GM21423 (cell line): ENCODE data around the gene PJA2.
"Not testable (repeated sequence)": the region's sequence is repeated elsewhere in the genome, so short reads cannot be mapped to it uniquely, and the experiment has no call there.

Experiments
- ATAC-seq: cut with Tn5 transposase; IDR thresholded peaks from one replicate; pipeline ENCODE4 v1.9.1; 2021; ENCODE audit warnings: mild to moderate bottlenecking, moderate library complexity; ENCODE audit not compliant: unreplicated experiment

PJA2 gene

DNA sequence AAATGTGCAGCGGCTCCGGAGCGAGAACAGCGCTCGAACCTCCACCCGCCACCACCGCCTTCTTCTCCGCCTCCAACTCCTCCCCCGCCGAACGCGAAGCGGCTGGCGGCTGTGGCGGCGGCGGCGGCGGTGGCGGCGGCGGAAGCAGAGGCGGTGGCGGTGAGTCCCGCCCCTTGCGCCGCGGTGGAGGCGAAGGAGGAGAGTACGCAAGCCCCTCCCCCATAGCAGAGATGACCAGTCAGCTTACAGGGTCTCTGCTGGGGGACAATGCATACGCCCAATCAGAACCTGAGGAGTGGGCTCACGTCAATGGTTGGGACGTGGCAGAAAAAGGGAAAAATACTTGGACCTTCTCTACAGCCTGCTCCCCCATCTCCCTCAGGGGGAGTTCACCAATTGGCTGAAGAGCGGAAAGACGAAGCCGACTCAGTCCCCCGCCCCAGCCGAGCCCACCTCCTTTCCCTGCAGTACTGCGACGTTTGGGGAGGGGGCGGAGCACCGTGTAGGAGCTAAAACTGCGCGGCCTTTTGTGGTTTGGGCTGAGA is at the start of gene PJA2:
TSS of gene PJA2 (minus strand) at position 131 of the 545 bp plus-strand sequence. CDS start 26,541 bp downstream, outside the sequence.
- peak; percentile 81 for ATAC-seq

DNA sequence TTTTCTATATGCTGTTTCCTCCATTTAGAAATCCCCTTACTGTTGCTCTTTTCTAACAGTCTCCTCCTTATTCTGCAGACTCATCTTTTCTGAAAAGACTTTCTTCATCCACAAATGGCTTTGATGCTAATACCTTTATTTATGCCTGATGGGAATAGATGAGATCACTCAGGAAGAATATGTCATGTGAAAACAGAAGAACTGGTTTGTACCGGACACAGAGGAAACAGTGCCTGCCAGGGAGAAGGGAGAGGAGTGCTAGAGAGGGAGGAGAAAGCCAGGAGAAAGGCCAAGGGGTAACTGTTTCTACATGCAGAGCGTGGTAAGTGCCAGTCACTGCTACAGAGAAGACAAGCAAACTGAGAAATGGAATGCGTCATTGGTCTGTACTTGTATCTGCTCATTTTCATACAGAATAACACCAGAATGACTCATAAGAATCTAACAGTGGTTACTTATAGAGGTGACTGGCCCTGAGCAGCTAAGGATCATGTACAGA is 45.9 kb upstream of the PJA2 start:
- peak; percentile 100 for ATAC-seq

DNA sequence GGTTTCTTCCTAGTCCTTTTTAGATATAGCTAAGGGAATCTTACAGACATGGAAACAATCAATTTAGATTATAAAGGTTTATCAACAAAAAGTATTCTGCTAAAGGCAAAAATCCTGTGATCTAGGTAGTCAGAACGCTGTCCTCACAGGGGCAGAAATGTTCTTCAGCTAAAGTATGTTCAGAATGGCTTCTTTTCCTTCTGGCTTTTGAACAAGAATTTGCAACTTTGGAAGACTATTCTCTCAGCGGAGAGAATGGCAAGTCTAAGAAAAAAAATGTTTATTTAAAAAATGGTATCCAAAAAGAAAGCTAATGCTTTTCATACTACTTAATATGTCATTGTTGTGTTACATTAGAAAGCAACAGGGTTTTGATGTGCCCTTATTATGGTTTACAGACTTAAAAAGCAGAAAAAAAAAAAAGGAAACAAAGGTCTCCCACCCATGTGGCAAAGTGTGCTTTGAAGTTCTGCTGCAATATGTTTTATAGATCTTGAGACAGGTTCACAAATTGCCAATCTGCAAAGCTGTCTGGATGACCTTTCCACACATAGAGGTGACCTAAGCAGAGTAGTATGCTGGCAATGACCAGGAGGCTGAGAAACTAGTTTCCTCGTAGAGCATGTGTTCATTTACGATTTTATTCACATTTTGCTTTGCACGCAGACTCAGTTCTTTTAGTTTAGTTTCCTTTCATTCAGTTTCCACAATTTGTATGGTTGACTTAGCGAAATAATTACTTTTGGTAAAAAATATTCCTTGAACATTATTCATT is 45.1 kb upstream of the PJA2 start:
- ATAC-seq = no peak

DNA sequence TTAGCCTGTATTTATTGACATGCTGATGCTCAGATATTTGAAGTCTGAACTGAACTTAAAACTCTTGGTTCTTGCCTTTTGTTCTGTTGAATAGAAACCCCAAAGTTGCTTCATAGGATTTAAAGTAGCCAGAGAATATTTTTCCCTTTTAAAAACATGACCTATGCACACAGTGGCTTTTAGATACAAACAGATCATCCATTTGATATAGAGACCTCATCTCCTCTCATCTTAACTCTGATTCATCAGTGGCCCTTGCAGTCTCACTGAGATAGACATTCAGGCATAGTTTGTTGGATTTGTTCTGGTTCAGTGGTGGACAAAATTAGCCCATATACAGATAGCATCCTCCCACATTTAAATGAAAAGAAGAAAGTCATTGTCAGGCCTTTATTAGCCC is 43.5 kb upstream of the PJA2 start:
- no peak for ATAC-seq

DNA sequence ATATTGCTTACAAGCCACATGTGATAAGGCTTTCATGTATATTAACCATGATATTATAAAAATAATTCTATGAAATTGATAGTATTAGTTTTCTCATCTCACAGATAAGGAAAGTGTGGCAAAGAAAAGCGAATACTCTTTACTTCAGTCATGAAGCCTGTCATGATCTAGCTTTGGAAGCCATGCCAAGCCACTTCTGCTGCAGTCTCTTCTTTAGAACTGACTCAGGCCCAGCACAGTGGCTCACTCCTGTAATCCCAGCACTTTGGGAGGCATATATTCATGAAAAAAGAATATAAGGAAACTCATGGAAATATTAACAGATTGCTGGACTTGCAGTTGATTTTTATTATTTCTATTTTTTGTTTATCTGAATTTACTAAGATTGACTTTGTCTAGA is 42.9 kb upstream of the PJA2 start:
- no peak for ATAC-seq

DNA sequence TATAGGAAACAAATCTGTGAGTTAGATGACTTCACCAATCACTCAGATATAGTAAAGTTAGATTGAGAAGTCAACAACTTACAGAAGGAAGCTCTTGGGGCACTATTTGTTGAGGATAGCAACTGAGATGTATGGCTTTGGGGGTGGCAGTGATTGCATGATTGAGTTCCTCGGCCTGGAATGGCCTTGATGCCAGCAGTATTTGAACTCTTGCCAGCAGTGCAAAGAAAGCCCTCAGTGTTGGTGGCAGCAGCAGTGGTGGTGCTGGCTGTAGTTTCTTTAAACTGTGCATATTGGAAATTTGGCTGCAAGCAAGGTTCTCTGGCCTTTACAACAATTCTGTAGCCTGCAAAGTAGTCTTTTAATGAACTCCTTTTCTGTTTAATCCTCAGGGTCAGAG is 41.4 kb upstream of the PJA2 start:
- no peak for ATAC-seq

DNA sequence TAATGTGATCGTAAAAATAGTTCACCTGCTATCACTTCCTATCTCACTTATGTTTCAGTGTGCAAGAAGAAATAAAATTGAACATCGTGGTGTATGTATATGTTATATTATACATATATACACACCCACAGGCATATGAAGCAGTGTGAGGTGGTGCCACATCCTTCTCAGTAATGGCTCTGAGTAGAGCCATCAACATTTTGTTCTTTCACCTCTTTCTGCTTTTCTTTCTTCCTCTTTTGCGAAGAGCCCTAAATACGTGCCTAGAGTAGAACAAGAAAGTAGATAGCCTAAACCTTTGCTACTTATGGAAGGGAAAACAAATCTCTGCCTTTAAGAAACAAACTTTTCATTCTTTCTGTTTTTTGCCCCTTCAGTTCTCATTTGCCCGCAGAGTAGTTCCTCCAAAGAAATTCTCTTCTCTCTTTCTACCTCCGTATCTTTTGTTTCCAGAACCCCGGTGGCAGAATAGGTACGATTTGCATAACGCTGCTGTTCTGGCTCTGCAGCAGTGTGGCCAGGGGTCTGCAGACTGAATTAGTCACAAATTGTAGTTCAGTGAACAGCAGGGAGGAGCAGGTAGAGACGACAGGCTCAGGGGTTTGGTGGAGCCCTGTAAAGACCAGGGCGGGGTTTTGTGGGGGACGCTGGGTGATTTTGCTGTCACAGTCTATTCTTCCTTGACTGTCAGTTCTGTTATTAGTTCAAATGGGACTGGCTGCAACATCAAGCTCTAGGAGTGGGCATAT is 40.5 kb upstream of the PJA2 start:
- no peak for ATAC-seq

DNA sequence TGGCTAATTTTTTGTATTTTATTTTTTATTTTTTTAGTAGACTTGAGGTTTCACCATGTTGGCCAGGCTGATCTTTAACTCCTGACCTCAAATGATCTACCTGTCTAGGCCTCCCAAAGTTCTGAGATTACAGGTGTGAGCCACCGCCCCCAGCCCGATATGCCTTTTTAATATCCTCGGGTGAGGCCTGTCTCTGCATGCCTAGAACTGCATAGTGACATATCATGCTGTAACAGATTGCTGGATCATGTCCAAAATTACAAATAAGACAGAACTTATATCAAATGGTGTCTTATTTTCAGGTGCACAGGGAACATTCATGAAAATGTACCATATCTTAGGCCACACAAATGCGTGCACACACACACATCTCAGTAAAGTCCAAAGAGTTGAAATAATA is 39.1 kb upstream of the PJA2 start:
- no peak for ATAC-seq

DNA sequence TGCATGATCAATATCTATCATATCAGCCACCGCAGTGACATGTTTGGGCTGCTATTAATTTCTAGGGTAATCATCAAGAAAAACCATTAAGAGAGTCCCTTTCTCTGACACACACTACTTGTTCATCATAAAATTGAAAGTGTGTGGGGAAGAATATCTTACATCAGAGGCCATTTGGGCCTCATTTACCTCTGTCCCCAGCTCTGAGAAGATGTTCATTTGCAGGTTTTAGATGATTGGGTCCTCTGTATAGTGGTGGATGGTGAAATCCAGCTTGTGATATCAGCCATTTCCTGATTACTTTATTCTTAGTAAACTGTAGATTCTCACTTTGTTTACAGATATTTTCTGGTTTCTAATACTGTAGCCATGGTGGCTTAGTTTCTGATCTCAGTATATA is 29.8 kb upstream of the PJA2 start:
- ATAC-seq = no peak

DNA sequence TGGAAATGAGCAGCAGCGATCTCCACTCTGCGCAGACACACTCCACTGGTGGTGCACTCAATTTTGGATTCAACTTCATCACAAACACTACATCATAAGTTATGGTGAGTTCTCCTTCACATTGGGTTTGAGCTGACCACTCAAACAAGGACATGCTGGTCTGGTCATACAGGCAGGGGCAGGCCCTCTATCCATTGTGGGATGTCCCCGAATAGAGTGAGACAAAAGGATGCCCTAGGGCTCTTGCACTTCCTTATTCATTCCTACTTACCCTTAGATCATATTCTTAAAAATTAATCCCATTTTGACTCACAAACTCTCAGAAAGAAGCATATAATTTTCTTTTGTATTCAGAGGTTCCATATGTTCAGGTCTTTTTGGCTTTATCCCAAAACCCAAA is 16.3 kb upstream of the PJA2 start:
- no peak for ATAC-seq

- not testable (repeated sequence) for ATAC-seq
Measured at GRCh38 chr5:109425521-109425920, 15.7 kb upstream of the PJA2 start.

DNA sequence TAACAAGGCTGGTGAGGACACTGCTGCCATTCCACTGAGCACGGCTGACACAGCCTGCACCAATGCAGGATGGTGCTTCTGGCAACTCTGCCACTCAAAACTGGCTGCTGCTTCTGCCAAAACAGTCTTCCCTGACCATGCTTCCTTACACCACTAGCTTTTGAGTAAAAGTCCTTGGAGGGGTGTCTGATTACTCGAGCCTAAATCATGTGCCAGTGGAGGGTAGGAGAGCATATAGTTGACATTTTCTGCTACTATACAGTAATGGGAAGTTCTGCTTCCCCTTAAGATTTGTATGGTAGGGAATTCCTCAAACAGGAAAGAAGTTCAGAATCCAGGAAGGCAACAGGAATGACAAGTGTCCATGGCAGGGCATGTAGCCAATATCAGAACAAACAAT is 12.2 kb upstream of the PJA2 start:
- ATAC-seq = no peak

GRCh38 chr5:109418712-109419352 is 9.1 kb upstream of the PJA2 start:
- no peak for ATAC-seq

DNA sequence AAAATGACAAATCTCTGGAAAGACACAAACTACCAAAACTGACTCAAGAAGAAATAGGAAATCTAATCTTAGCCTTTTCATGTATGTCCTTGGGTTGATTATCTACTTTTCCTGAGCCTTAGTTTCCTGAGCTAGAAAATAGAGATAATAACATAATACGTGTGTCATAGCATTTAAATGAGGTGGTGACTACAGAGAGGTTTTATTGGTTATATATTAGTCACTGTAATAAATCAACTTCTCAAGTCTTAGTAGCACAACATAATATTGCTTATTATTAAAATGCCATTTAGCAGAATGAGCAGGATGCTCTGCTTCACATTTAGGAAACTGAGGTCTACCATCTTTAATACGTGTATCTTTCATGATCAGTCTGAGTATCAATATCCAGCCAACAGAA is 7.1 kb upstream of the PJA2 start:
- ATAC-seq = no peak

- ATAC-seq = not testable (repeated sequence)
Measured at GRCh38 chr5:109413921-109414461, 4.2 kb upstream of the PJA2 start.

- ATAC-seq = no peak
Measured at GRCh38 chr5:109413458-109413857, 3.7 kb upstream of the PJA2 start.

- ATAC-seq = no peak
Measured at GRCh38 chr5:109412981-109413402, 3.2 kb upstream of the PJA2 start.

GRCh38 chr5:109411627-109412026 is 1.9 kb upstream of the PJA2 start:
- no peak for ATAC-seq

DNA sequence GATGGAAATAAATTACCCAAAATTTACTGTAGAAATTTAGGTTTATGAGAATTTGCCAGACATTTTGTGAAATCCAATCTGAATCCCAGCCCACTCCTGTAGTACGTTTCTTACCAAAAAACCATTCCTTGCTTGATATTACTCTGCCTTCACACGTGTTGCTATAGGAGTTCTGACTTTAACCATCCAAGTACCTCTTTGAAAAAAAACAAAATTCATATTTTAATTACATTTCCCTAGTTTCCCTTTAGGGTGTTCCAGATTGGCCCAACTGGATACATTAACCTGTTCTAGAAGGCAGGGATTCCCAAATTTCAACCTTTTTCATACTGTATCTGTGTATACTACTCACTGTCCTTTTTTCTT is 1.4 kb upstream of the PJA2 start:
- ATAC-seq = no peak

DNA sequence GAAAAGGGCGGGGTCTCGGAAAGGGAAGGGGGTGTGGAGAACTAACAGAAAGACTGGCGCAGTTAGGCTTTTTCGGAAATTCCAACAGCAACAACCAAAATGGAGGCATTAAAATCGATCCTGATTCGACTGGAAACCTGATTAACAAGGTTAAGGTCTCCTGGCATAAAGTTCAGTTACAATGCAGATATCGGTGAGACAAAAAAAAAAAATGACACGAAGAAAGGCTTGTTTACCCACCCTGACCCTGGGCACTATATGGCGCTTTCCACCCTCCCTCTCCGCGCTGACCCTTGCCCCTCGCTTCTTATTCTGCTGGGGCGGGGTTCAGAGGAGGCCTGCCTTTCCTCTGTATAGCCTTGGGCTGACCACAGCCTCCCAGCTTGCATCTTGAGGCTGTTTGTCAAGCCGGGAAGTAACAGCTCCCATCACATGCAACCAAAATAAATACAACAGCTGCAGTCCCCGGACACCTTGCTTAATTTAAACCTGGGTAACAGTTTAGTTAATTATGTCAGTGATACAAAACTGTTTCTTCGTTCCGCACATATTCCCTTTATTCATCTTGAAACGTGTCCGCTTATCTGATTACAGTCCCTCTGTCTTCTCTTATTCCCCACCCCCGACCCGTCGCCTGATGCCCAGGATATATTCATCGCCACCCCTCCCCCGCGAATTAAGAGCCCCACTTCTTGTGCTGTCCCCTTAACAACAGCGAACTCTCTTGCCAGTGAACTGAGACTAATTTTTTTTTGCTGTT is 795 bp upstream of the PJA2 start:
- peak; percentile 19 for ATAC-seq
